Brain microvascular endothelial cell (primary cell): Measurements from ENCODE around the gene LRRN3.

ENCODE experiments used
- DNase-seq: peaks from one replicate; pipeline ENCODE4 v3.0.0-alpha.2; 2020
- H3K27ac ChIP-seq: fragments of 250-450 bp; sonication (Bioruptor Pico); 2 replicates; pipeline ENCODE4 v1.5.1; 2020; ENCODE audit warnings: mild to moderate bottlenecking, moderate library complexity
- H3K27me3 ChIP-seq: fragments of 250-450 bp; sonication (Bioruptor Pico); replicated peaks from 2 replicates; pipeline ENCODE4 v1.5.1; 2020; ENCODE audit warnings: mild to moderate bottlenecking
- H3K36me3 ChIP-seq: fragments of 250-450 bp; sonication (Bioruptor Pico); replicated peaks from 2 replicates; pipeline ENCODE4 v1.5.1; 2020; ENCODE audit warnings: mild to moderate bottlenecking
- H3K4me3 ChIP-seq: 2 replicates; pipeline ENCODE4 v1.5.1; 2011; ENCODE audit warnings: low read depth, mild to moderate bottlenecking, control low read depth, low read length, moderate library complexity
- in situ Hi-C: cut with HindIII; loops from 2 replicates; pipeline ENCODE4 v1.10.0; 2017; ENCODE audit warnings: low sequenced_read_pairs, low pct_ligation_motif_present
- TF ChIP-seq, protein P1 (sequence below): IDR thresholded peaks from 2 replicates; pipeline ENCODE4 v1.5.1; 2011; ENCODE audit warnings: low read depth, mild to moderate bottlenecking, moderate library complexity, low read length, control low read depth, inconsistent platforms; ENCODE audit errors: missing control alignments

The LRRN3 gene

DNA sequence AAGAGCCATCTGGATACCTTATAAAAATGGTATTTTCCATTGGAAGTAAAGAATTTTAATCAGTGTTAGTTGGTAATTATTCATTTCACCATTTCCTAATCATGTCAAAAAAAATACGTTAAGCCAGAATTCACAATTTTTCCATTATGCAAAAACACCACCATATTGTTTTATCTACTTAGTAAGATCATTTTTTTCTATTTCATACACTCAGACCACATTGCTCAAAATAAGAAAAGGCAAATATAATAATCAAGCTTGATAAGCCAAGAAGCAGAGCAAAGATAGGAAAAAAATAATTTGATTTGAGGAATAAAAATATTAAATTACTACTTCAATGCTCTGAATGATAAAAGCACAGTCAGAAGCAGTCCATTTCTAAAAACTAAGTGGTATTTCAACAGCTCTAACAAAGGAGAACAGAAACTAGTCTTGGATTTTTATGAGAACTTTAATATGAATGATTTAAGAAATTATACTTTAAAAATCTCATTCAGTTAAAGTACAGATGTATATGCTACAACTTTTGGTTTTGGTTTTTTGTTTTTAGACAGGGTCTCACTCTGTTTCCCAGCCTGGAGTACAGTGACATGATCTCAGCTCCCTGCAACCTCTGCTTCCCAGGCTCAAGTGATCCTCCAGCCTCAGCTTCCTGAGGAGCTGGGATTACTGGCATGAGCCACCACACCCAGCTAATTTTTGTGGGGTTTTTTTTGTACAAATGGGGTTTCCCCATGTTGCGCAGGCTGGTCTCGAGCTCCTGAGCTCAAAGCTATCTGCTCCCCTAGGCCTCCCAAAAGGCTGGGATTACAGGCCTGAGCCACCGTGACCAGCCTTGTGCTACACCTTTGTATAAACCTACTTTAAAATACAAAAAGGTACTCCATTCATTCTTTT, 46.6 kb downstream of the LRRN3 start:
- TF ChIP-seq, protein P1, sequence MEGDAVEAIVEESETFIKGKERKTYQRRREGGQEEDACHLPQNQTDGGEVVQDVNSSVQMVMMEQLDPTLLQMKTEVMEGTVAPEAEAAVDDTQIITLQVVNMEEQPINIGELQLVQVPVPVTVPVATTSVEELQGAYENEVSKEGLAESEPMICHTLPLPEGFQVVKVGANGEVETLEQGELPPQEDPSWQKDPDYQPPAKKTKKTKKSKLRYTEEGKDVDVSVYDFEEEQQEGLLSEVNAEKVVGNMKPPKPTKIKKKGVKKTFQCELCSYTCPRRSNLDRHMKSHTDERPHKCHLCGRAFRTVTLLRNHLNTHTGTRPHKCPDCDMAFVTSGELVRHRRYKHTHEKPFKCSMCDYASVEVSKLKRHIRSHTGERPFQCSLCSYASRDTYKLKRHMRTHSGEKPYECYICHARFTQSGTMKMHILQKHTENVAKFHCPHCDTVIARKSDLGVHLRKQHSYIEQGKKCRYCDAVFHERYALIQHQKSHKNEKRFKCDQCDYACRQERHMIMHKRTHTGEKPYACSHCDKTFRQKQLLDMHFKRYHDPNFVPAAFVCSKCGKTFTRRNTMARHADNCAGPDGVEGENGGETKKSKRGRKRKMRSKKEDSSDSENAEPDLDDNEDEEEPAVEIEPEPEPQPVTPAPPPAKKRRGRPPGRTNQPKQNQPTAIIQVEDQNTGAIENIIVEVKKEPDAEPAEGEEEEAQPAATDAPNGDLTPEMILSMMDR, result no peak
- H3K4me3 ChIP-seq, result no peak overlapping the region
- DNase-seq, result peak; percentile 64
- peak overlapping the region; percentile 88 for H3K27ac ChIP-seq
- in situ Hi-C loops, result no loop called here
- H3K27me3 ChIP-seq, result no peaks in the 10 kb centered on the region
- no peaks in the 10 kb centered on the region for H3K36me3 ChIP-seq

DNA sequence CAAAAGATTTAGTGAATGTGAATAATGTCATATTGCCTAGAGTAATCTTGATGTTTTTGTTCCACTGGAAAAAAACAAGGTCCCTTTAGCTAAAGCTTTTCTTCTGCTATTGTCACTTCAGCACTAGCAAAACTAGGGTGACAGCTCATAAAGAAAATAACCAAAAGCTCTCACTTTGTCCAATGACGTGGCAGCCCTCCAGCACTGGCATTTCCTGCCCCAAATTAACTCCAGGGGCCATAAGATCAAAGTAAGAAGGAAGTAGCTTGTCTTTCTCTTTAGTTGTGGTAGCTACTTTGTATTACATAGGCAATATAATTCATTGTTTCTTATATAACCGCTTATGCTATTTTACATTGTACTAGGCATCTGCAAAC, 47.3 kb downstream of the LRRN3 start:
- DNase-seq, result peak; percentile 56
- in situ Hi-C loops, result no loop called here
- TF ChIP-seq, protein P1, result no peak
- no peaks in the 10 kb centered on the region for H3K36me3 ChIP-seq
- H3K4me3 ChIP-seq, result no peak overlapping the region
- peak overlapping the region; percentile 88 for H3K27ac ChIP-seq
- no peaks in the 10 kb centered on the region for H3K27me3 ChIP-seq

DNA sequence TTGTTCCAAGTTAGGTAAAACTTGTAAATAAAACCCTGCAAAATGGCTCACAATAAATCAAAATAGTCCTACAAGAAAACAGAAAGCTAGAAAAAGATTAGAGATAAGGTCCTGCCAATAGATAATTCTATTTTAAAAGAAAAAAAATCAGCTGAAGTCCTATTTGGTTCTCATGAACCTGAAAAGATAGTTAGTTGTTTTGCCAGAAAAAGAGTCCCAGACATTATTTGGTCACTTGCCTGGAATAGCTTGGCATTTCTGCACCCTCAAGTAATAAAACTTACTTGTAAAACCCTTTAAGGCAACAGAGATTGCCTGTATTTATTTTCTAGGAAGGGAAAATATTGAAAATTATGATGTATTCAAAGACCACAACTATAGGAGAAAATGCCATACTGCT, 47.7 kb downstream of the LRRN3 start:
- DNase-seq, result no peak
- no peak overlapping the region for H3K4me3 ChIP-seq
- no peaks in the 10 kb centered on the region for H3K36me3 ChIP-seq
- H3K27ac ChIP-seq, result peak overlapping the region; percentile 88
- TF ChIP-seq, protein P1, result no peak
- H3K27me3 ChIP-seq, result no peaks in the 10 kb centered on the region
- in situ Hi-C loops, result no loop called here

DNA sequence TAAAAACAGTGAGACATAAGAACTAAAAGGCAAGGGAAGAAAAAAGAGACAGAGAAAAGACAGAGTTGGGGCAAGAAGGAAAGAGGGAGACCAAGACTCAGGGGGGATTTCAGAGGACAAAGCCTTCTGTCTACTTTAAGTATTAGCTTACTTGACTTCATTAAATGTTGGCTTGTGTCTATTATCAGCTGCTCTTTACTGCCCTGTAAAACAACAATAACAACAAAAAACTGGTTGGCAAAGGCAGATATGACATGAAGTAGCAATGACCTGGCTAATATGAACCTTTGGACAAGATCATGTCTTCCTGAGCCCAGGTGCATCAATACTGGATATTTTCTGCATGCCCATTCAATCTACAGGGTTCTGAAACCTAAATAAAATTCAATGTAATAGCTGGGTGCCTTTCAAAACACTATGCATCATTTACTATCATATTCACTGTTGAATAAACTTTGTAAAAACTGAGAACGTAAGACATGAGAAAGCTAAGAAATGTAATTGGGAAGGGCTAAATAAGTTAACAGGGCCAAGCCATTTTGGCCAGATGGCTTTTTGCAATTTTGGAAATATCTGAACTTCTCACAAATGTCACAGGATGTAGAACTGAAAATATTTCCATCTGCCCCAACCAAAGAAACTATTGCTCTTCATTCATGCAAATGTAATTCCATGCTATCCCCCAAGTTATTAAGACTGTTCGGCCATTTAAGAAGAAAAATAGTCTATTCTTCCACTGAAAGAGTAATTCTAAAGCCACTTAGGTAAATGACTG, 49.4 kb downstream of the LRRN3 start:
- Histone ChIP-seq H3K4me3 (no peak overlapping the region), H3K27me3 (no peaks in the 10 kb centered on the region), H3K27ac (no peak overlapping the region), H3K36me3 (no peaks in the 10 kb centered on the region)
- no peak for DNase-seq
- TF ChIP-seq, protein P1, result no peak
- in situ Hi-C loops, result no loop called here

DNA sequence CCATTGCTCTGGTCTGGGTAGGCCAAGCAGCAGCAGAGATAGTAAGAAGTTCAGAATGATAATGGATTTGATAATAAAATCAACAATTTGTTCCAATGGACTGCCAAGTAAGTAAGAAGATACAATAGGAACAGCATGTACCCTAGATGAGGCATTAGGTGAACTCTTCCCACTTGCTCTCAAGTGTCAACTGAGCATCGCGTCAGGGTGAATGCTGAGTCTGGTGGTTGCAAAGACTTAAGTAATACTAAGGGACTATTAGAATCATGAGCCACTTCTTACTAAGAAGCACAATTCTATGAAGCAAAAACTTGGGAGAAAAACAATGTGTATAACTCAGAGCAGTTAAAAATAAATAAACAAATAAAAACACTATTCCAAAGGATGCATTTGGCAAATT, 54.5 kb downstream of the LRRN3 start:
- no peaks in the 10 kb centered on the region for H3K27me3 ChIP-seq
- TF ChIP-seq, protein P1, result no peak
- no peak overlapping the region for H3K4me3 ChIP-seq
- no peaks in the 10 kb centered on the region for H3K36me3 ChIP-seq
- no peak overlapping the region for H3K27ac ChIP-seq
- in situ Hi-C loops, result no loop called here
- DNase-seq, result no peak
